Kasumi-1 (cell line): Measurements from ENCODE around the gene PYGB.
"Not testable (repeated sequence)": the region's sequence is repeated elsewhere in the genome, so short reads cannot be mapped to it uniquely, and the experiment has no call there.

Source experiments
- DNase-seq, 2 experiments: peaks; one replicate each; lab custom pipeline; 2025; lab: John Stamatoyannopoulos, UW

PYGB gene

GRCh38 chr20:25314497-25315417 is 66.9 kb downstream of the PYGB start:
- no peak for DNase-seq

GRCh38 chr20:25315418-25316210 is 67.7 kb downstream of the PYGB start:
- no peak for DNase-seq

- no peak for DNase-seq
Measured at GRCh38 chr20:25316506-25317190, 68.8 kb downstream of the PYGB start.

GRCh38 chr20:25317351-25318075 is 69.6 kb downstream of the PYGB start:
- no peak for DNase-seq

GRCh38 chr20:25318471-25319240 is 70.8 kb downstream of the PYGB start:
- DNase-seq = peak; percentile 67

GRCh38 chr20:25319241-25320034 is 71.6 kb downstream of the PYGB start:
- no peak for DNase-seq

GRCh38 chr20:25320035-25320800 is 72.3 kb downstream of the PYGB start:
- DNase-seq = no peak

GRCh38 chr20:25321262-25321831 is 73.5 kb downstream of the PYGB start:
- DNase-seq = no peak

- DNase-seq = no peak
Measured at GRCh38 chr20:25321991-25322390, 74.1 kb downstream of the PYGB start.

- DNase-seq = no peak
Measured at GRCh38 chr20:25323496-25324246, 75.8 kb downstream of the PYGB start.

GRCh38 chr20:25324412-25324811 is 76.5 kb downstream of the PYGB start:
- DNase-seq = peak; percentile 60 to 63

GRCh38 chr20:25325073-25325472 is 77.2 kb downstream of the PYGB start:
- no peak for DNase-seq

- DNase-seq = no peak
Measured at GRCh38 chr20:25325997-25326396, 78.1 kb downstream of the PYGB start.

- DNase-seq = no peak
Measured at GRCh38 chr20:25327521-25328235, 79.8 kb downstream of the PYGB start.

- DNase-seq = no peak
Measured at GRCh38 chr20:25328954-25329498, 81.1 kb downstream of the PYGB start.

GRCh38 chr20:25334972-25335371 is 87.1 kb downstream of the PYGB start:
- not testable (repeated sequence) for DNase-seq
